PFSK-1 (cell line): Measurements from ENCODE around the gene CNGB1.

Experiments
- FOXP2 ChIP-seq: optimal IDR thresholded peaks from 2 replicates; pipeline ENCODE3; 2011; ENCODE audit warnings: borderline replicate concordance, control low read depth, inconsistent platforms; ENCODE audit not compliant: insufficient read depth; ENCODE audit errors: extremely low read length, extremely low read depth
- POLR2AphosphoS5 ChIP-seq: IDR thresholded peaks from 2 replicates; pipeline ENCODE4 v1.6.1; 2012; ENCODE audit warnings: low read depth, mild to moderate bottlenecking, control low read depth, low read length, moderate library complexity
- REST ChIP-seq, 2 experiments: IDR thresholded peaks; 2 replicates each; pipeline versions ENCODE4 v1.6.1 to v1.8.0; 2011 to 2012; ENCODE audit warnings: low read depth in 2 of 2, low read length in 2 of 2, control low read depth in 1 of 2, inconsistent platforms in 1 of 2, mild to moderate bottlenecking in 1 of 2, moderate library complexity in 1 of 2; ENCODE audit not compliant: insufficient read depth in 1 of 2
- SIN3A ChIP-seq: IDR thresholded peaks from 2 replicates; pipeline ENCODE4 v1.6.1; 2012; ENCODE audit warnings: mild to moderate bottlenecking, low read length, moderate library complexity, borderline replicate concordance; ENCODE audit not compliant: insufficient read depth
- TAF1 ChIP-seq: IDR thresholded peaks from 2 replicates; pipeline ENCODE4 v1.6.1; 2012; ENCODE audit warnings: low read length, control low read depth, borderline replicate concordance; ENCODE audit not compliant: insufficient read depth

CNGB1 gene

GRCh38 chr16:57883480-57883879, 87.4 kb downstream of the CNGB1 start:
- no peak for TF ChIP-seq POLR2AphosphoS5
- TF ChIP-seq FOXP2, result no peak

- no peak for TF ChIP-seq REST (IDR thresholded peaks at IDR 0.05; ENCODE audit: insufficient read depth in 1 of 2, low read depth in 2 of 2, low read length in 2 of 2)
- no peak for TF ChIP-seq POLR2AphosphoS5
- no peak for TF ChIP-seq SIN3A
- no peak for TF ChIP-seq FOXP2
- no peak for TF ChIP-seq TAF1
Observed at GRCh38 chr16:57882792-57883191, 88.1 kb downstream of the CNGB1 start.

GRCh38 chr16:57882206-57882605, 88.7 kb downstream of the CNGB1 start:
- TF ChIP-seq SIN3A (no peak), REST (IDR thresholded peaks at IDR 0.05; ENCODE audit: insufficient read depth in 1 of 2, low read depth in 2 of 2, low read length in 2 of 2) (no peak), FOXP2 (no peak), TAF1 (no peak), POLR2AphosphoS5 (no peak)

GRCh38 chr16:57878586-57878985, 92.3 kb downstream of the CNGB1 start:
- TF ChIP-seq REST (IDR thresholded peaks at IDR 0.05; ENCODE audit: insufficient read depth in 1 of 2, low read depth in 2 of 2, low read length in 2 of 2) (no peak), POLR2AphosphoS5 (no peak), TAF1 (no peak), SIN3A (no peak), FOXP2 (no peak)

GRCh38 chr16:57876210-57876609, 94.7 kb downstream of the CNGB1 start:
- TF ChIP-seq TAF1, result no peak
- TF ChIP-seq POLR2AphosphoS5, result no peak

GRCh38 chr16:57875347-57875746, 95.6 kb downstream of the CNGB1 start:
- TF ChIP-seq FOXP2 (no peak), REST (IDR thresholded peaks at IDR 0.05; ENCODE audit: insufficient read depth in 1 of 2, low read depth in 2 of 2, low read length in 2 of 2) (peak in 1 of 2 experiments; percentile 87; a peak in 2 of 4 replicates)
